Fibroblast of skin of scalp (primary cell): ENCODE data around the gene ADM.

Source experiments
- DNase-seq: peaks from one replicate; pipeline ENCODE4 v3.0.0-alpha.2; 2013

Gene ADM

DNA sequence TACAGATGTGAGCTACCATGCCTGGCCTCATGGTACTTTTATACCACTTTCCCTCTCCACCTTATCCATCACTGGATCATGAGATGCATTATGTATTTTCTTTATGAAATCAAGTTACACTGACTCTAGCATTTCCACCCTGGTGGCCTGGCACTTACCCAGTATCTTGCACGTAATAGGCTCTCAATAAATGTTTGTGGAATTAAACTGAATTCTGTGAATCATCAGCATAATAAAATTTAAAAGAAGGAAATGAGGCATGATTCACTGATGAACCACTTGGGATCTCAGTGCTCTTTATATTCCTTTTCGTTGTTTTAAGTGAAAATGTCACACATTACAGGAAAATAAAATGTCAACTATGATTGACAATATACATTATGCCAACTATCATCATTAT is 25.1 kb downstream of the ADM start:
- peak; percentile 93 for DNase-seq

DNA sequence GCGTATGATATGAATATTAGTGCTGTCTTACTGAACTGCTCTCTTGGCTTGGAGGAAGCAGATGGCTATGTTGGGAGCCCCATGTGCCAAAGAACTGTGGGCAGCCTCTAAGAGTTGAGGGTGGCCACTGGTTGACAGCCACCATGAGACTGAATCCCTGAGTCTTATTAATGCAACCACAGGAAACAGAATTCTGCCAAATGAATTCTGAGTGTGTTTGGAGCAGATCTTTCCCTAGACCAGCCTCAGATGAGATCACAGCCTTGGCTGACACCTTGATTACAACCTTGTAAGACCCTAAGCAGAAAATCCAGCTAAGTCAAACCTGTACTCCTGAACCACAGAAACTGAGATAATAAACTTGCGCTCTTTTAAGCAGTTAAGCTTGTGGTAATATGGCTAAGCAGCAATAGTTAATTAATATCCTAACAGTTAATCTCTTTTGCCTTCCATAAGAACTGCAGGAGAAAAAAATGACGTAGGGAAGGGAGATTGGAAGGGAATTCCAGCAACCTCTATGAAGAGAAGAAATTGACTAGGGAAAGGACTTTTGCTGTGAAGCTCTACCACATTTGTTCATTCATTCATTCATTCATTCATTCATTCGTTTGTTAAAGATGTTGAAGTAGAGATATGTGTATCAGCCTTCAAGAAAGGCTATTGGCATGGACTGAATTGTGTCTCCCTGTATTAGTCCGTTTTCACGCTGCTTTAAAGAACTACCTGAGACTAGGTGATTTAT is 26.8 kb downstream of the ADM start:
- no peak for DNase-seq

DNA sequence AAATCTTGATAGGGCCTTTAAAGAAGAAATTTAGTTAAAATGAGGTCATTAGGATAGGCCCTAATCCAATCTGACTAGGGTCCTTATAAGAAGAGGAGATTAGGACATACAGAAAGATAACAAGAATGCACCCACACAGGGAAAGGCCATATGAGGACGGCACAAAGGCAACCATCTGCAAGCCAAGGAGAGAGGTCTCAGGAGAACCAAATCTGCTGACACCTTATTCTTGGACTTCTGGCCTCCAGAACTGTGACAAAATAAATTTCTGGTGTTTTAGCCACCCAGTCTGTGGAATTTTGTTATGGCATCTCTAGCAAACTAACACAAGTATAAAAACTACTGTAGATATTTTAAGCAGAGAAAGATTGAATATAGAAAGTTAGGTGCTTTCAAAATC is 28.6 kb downstream of the ADM start:
- DNase-seq: no peak

- no peak for DNase-seq
Measured at GRCh38 chr11:10338287-10338686, 33.4 kb downstream of the ADM start.

- DNase-seq: peak; percentile 66
Measured at GRCh38 chr11:10348650-10349280, 43.9 kb downstream of the ADM start.

GRCh38 chr11:10349281-10349665 is 44.4 kb downstream of the ADM start:
- DNase-seq: no peak

DNA sequence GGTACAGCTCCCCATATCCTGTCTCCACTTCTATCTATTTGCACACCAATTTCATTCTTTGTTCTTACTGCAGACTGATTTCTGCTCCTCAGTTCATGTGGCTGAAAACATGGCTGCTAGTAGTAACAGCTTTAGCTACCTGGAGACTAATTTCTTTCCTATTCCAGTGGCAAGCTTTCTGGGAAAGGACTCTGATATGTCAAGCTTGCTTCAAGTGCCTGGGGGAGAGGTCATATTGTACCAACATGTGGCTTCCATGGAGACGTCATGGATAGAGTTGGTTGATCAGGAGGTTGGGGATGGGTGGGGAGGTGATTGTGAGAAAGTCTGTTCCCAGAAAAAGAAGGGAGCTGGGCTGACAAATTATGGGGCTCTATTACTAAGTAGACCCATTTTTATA is 44.9 kb downstream of the ADM start:
- DNase-seq: no peak

DNA sequence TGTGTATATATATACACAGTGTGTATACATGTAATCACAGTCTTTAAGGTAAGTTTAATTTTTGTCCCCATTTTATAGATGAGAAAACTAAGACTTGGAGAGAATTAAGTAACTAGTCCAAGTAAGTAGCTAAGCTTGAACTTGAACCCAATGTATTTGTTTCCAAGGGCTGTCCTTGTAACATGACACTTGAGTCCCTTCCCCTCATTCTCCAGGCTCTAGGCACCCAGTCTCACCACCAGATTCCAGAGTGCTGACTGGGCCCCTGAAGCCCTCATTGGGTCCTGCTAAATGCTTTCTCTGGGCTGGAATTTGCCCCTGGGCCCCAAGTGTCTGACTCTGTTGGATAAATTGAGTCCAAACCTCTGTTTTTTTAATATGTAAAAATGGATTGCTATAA is 45.5 kb downstream of the ADM start:
- DNase-seq: peak; percentile 91

- no peak for DNase-seq
Measured at GRCh38 chr11:10351435-10351764, 46.5 kb downstream of the ADM start.

DNA sequence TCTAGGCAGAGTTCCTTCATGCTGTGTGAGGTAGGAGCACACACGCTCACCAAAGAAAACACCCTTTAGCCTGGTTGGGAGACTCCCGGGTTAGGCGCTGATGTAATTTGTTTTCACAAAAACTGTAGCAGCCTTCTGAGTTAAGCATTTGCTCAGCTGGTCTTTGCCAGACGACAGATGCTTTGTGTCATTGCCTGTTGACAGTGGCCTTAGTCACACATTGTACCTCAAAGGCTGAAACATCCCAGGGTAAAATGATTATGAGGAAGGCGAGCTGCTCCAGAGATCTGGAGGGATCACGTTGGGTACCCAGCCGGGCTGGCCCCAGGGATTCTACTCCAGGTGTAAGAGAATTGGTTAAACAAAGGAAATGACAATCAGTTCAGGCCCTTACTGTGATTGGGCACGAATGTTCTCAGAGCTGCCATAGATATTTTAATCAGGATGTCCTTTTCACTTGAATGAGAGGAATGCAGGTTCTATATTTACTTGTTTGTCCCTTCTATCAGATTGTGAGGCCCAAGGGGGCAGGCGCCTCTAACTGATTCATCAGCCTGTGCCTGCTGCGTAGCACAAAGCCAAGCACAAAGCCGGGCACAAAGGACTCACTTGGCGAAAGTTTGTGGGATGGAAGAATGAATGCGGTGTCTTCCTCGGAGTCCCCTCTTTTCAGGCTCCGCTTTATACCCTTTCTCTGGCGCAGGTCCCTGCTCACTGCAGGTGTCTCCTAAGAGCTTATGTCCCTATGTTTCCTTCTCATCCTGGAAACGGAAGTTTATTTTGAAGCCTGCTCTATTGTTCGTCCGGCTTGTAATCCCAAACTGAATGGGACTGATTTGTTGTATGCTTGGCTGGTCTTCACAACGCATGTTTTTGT is 47.1 kb downstream of the ADM start:
- peak; percentile 91 for DNase-seq

- DNase-seq: no peak
Measured at GRCh38 chr11:10352921-10353550, 48.2 kb downstream of the ADM start.

- no peak for DNase-seq
Measured at GRCh38 chr11:10354389-10354788, 49.5 kb downstream of the ADM start.

DNA sequence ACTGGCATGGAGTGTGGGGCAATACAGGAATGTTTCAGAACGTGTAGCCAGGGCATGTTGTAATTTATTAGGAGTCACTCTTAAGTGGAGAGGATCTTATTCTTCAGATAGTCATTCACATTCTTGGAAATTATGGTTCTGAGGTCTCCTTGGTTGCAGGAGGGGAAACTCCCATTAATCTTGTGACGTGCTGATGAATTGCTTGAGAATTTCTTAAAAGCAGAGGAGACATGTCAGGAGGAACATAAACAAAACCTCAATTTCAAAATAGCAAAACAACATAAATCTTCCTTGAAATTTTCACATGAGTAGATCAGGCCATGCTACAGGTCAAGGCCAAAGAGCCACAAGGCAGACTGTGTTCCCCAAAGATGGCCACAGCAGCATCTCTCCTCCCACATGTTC is 50.4 kb downstream of the ADM start:
- peak; percentile 68 for DNase-seq

- no peak for DNase-seq
Measured at GRCh38 chr11:10356161-10356560, 51.3 kb downstream of the ADM start.
